Stimulated activated CD4-positive, alpha-beta T cell treated with anti-CD3 and anti-CD28 coated beads, Interleukin-2, amount 100 ng/mL, for 4 hours (primary cell): ENCODE measurements around the gene GRK4.

Experiments used
- DNase-seq: peaks from one replicate; pipeline ENCODE4 v3.0.0-alpha.2; 2020; ENCODE audit warnings: low read depth

Gene GRK4

DNA sequence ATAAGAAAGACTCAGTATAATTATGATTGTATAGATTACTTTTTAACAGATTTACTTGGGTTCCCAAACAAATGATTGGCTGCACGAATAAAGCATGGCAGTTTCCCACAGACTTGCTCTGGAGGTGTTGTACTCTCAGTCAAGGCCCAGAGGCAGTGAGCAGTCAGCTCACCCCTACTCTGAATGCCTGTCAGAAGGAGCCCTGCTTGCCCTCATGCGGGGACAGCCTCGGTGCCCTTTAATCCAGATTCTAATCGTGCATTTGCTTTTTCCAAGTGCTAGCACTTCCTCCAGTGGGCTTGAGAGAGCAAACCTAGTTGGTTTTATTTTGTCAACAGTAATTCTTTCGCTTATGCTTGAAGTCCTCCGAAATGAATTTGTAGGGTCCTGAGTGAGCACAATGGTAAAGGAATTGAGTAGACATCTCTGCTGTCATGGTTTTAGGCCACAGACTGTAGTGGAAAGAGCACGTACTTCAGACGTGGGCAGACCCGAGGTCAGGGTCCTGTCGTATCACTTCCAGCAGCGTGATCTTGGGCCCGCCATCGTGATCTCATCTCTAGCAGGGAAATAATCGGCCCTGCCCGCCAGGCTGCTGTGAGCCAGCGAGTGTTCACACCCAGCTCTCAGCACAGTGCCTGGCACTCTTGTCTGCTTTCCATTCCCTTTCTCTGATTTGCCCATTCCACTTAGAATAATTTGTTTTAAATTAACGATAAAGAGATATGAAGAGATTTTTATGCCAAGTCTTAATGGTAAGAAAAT, 48.3 kb downstream of the GRK4 start:
- no peak for DNase-seq

DNA sequence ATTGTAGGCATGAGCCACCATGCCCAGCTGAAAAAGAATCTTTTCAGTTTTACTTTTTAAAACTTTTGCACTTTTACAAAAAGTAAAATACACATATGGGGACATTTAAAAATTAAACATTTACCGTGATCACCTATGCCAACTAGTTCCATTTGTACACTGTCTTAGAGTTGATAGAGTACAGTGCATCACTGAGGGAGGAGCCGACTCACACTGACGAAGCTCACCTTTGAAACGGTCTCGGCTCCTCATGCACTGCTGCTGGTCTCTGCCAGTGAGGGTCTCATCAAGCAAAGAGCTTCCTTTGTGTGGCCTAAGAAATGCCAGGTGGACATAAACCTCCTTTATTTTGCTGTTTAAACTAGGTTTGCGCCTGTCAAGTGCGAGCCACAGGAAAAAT, 50.0 kb downstream of the GRK4 start:
- no peak for DNase-seq

DNA sequence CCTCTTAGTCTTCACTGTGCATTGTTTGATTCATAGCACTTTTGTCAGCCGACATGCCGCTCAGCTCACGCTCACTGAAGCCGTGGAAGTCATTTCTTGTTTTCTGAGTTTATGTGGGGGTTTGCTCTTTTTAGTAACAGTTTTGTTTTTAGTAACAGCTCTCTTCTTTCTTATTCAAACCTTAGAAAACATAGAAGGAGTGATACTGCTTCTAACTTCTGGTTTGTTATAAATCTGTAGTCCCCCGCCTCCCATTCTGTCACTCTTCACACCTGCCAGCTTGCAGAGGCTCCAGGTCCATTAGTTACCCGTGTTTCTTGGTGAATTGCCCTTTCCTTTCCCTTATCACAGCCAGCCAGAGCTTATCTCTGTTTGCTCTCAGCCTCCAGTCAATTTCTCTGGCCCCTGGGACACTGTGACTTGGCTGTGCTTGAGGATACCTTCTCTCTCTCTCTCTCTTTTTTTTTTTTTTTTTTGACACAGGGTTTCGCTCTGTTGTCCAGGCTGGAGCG, 50.5 kb downstream of the GRK4 start:
- no peak for DNase-seq

DNA sequence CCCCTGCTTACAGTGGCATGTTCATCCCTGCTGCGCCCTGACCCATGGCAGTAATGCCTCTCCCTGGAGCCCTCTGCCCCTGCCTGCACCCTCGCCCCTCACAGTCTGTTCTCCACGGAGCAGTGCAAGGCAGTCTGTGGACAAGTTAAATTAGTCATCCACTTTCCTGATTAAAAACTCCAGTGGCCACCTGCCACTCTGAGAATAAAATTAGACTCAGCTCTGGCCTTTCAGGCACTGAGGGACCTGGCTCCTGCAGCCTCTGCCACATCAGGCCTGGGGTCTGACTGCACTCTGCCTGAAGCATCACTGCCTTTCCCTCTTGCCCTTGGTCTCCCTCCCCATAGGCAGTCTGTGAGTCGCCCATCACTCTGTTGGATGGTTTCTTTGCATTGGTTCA, 53.6 kb downstream of the GRK4 start:
- no peak for DNase-seq

- DNase-seq, result no peak
Observed at GRCh38 chr4:3017504-3017903, 54.1 kb downstream of the GRK4 start.

DNA sequence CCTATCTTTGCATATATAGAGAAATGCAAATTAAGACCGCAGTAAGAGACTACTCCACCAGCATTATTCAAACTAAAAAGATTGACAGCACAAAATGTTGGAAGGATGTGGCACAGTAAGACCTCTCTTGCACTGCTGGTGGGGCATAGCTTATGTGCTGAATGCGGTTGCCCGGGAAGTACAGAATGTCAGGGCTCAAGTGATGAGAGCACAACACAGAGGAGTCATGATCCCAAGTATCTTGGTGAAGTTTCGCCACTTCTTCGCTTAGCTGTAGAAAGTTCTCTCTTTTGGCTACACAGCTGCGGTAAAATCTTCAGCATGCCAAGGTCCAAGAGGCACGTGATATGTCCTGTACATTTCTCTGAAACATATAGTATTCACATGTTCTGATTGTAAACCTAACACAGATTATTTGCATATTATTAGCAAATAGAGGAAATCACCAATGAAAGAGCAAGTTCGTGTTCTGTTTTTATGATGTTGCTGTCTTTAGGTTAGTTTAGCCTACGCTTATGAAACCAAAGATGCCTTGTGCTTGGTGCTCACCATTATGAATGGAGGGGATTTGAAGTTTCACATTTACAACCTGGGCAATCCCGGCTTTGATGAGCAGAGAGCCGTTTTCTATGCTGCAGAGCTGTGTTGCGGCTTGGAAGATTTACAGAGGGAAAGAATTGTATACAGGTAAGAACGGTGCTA, 55.9 kb downstream of the GRK4 start:
- no peak for DNase-seq

GRCh38 chr4:3021127-3021526, 57.8 kb downstream of the GRK4 start:
- no peak for DNase-seq

- DNase-seq, result no peak
Observed at GRCh38 chr4:3021627-3022026, 58.3 kb downstream of the GRK4 start.

GRCh38 chr4:3022112-3022511, 58.7 kb downstream of the GRK4 start:
- no peak for DNase-seq

DNA sequence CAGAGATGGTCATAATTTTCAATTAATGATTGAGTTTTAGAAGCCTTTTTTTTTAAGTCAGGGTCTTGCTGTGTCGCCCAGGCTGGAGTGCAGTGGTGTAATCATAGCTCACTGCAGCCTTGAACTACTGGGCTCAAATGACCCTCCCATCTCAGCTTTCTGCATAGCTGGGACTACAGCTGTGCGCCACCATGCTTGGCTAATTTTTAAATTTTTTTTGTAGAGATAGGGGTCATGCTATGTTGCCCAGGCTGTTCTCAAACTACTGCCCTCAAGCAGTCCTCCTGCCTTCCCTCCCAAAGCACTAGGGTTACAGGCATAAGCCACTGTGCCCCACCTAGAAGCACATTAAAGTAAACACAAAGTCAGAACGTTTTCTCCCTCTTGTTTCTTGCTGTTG, 59.3 kb downstream of the GRK4 start:
- DNase-seq, result no peak

GRCh38 chr4:3025881-3026280, 62.5 kb downstream of the GRK4 start:
- no peak for DNase-seq

GRCh38 chr4:3026540-3026939, 63.2 kb downstream of the GRK4 start:
- DNase-seq, result no peak

DNA sequence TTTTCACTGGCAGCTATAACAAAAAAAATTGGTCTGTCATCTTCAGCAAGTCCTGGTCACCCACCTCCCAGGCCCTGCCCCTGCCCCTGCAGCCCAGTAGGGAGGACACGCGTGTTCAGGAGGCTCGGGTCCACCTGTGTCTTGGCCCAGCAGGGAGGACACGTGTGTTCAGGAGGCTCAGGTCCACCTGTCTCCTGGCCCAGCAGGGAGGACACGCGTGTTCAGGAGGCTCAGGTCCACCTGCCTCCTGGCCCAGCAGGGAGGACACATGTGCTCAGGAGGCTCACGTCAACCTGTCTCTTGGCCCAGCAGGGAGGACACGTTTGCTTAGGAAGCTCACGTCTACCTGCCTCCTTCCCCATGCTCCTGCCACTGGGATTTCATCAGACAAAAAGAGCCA, 66.1 kb downstream of the GRK4 start:
- DNase-seq, result no peak

DNA sequence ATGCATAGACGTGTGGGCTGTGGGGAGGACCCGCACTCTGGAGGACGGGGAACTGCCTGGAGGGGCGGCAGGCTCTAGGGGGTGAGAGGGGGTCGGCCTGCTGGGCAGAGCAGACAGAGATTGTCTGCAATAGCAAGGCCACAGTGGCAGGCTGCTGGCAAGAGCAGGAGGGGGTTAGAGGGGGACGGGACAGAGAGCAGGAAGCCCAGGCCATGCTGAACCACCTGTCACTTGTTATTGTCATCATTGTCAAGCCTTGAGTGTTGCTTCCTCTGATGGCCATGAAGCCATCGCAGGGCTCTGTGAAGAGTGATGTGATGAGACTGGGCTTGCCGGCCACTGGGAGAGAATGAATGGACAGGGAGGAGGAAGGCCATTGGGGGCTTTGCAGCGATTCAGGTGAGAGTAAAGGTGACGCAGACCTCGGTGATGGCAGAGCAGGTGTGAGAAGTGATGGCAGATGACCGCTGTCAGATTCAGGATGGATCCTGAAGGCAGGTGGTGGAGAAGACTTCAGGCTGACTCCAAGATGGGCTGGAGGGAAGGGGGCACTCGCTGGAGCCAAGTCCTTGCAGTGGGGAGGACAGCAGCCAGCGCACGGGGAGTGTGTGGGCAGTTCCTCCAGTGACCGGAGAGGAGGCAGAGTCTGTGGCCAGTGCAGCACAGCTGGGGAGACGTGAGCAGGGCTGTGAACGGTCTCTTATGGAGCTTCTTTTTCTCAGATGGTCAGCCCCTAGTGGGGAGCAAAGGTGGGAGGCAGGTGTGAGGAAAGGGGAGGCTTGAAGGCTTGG, 67.4 kb downstream of the GRK4 start:
- DNase-seq, result no peak

- no peak for DNase-seq
Observed at GRCh38 chr4:3031357-3032082, 68.1 kb downstream of the GRK4 start.

- no peak for DNase-seq
Observed at GRCh38 chr4:3034231-3034630, 70.9 kb downstream of the GRK4 start.

GRCh38 chr4:3035249-3035648, 71.9 kb downstream of the GRK4 start:
- DNase-seq, result no peak

- no peak for DNase-seq
Observed at GRCh38 chr4:3035674-3036073, 72.3 kb downstream of the GRK4 start.

DNA sequence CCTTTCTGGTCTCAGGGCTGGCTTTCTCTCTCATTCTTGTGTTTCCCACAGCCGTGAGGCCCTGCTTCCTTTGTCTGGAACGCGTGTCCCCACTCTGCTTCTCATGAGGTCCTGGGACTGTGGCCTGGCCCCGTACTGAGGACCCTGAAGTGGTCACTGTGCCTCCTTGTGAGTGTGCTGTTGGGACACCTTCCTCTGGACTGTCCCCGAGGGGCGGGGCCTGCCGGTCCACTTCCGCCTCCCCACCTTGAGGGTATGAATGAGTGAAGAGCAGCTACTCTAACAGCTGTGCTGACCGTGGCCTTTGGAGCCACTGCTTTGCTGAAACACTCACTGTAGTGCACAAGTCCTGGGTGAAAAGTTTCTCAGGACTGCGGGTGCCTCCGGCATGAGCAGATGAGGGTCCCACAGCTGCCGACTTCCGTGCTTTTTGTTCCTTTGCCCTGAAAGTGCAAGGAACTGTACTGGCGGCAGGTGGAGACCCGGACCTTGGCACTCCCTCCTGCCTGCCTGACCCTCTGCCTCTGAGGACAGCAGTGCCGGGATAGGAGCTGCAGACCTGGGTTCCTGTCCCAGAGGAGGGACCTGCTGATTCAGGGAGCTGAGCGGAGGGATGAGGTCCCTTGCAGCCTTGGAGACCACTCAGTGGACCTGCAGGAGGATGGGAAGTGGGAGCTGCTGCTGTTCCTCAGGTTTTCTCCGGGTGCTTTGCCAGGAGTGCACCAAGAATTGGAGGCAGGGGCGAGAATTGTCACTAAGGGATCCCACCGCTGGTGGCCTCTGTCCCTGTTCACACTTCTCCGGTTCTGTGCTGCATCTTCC, 73.0 kb downstream of the GRK4 start:
- DNase-seq, result no peak

- DNase-seq, result no peak
Observed at GRCh38 chr4:3037957-3038461, 74.6 kb downstream of the GRK4 start.
